ENCODE measurements around the gene HESX1. TPM values are rescaled to one million over a fixed set of nuclear protein-coding genes. Genes with fewer than 3 reads are reported as not detected.

Gene HESX1
- polyA plus RNA-seq, 5 donors, result 3.3 to 4.9 (median 3.9) TPM

Other genes with a start within 250 kb of the HESX1 start
- not detected for gene SPATA12, start 139.3 kb downstream of the HESX1 start, polyA plus RNA-seq (ENCODE audit: insufficient read depth in 1 of 5, insufficient read length in 5 of 5, low replicate concordance in 1 of 5)
- 10 to 100 TPM in 4 of 5 donors, 1 to 10 TPM in 1; 9.3 to 12.2 (median 10.9) TPM for gene IL17RD, start 34.6 kb downstream of the HESX1 start, polyA plus RNA-seq (ENCODE audit: insufficient read depth in 1 of 5, insufficient read length in 5 of 5, low replicate concordance in 1 of 5)
- 10 to 100 TPM; 31.2 to 51.0 (median 47.9) TPM for gene APPL1, start 27.8 kb upstream of the HESX1 start, polyA plus RNA-seq (ENCODE audit: insufficient read depth in 1 of 5, insufficient read length in 5 of 5, low replicate concordance in 1 of 5)
- gene ASB14, start 92.7 kb upstream of the HESX1 start, polyA plus RNA-seq (ENCODE audit: insufficient read depth in 1 of 5, insufficient read length in 5 of 5, low replicate concordance in 1 of 5), result 1 to 10 TPM in 4 of 5 donors, under 1 TPM in 1; 0.96 to 2.0 (median 1.9) TPM

Measured in right lung (tissue), 5 donors.